ENCODE data around the gene HILPDA.
"Not testable (repeated sequence)": the region's sequence is repeated elsewhere in the genome, so short reads cannot be mapped to it uniquely, and the experiment has no call there.

GRCh38 chr7:128507321-128507993, 51.8 kb downstream of the HILPDA start:
- not testable (repeated sequence) for TF ChIP-seq ZNF174 (CRISPR knock-in tag; IDR thresholded peaks at IDR 0.05); E2F8 (IDR thresholded peaks at IDR 0.05; ENCODE audit: low read depth, partially characterized antibody); SMC3 (conservative IDR thresholded peaks at IDR 0.05; ENCODE audit: insufficient read depth, low read depth, low read length)

All from K562 (cell line).